K562 (cell line): ENCODE data around the gene DDR2. TPM values are rescaled to one million over a fixed set of nuclear protein-coding genes. Genes with fewer than 3 reads are reported as not detected.
A peak's percentile ranks its signal among the peaks of the same experiment; 100 is the strongest.

Source experiments
- ATAC-seq: fragments of 200-7000 bp; cut with Tn5 transposase; 3 replicates; pipeline ENCODE4 v1.9.1; 2020; ENCODE audit warnings: moderate library complexity
- BruUV-seq: library from RNA; stranded (reverse); fragments of 400-500 nt; replicated peaks from 2 replicates; lab custom pipeline; 2021; lab: Mats Ljungman, UMichigan
- CTCF ChIA-PET: fragments of 300-600 bp; formaldehyde crosslinking; extraction: SDS; loops from one replicate; lab custom pipeline; 2021; ENCODE audit warnings: low intra/inter-chr PET ratio; lab: Yijun Ruan, JAX
- POLR2A ChIA-PET: fragments of 300-600, 350-650 bp; sonication (Branson Sonifier 250); formaldehyde crosslinking; extraction: SDS; loops from one replicate; lab custom pipeline; 2021; ENCODE audit warnings: antibody characterized with exemption, inconsistent platforms; lab: Yijun Ruan, JAX
- DNase-seq, 4 experiments: peaks; one replicate each; pipeline versions ENCODE4 v3.0.0 to v3.0.0-alpha.2; 2011 to 2018; ENCODE audit warnings: low spot score in 3 of 4, mixed read lengths in 3 of 4; ENCODE audit errors: extremely low read depth in 1 of 4
- FAIRE-seq: peaks from 2 replicates; lab custom pipeline; 2011; peaks lifted over from hg19 to GRCh38; lab: Jason Lieb, UNC
- H2AFZ ChIP-seq: 2 replicates; pipeline ENCODE4 v1.6.0; 2011; ENCODE audit warnings: low read depth, low read length, control low read depth, inconsistent platforms
- H3K27ac ChIP-seq: fragments of 200-600 bp; 3 replicates; pipeline ENCODE4 v1.8.0; 2011; ENCODE audit warnings: low read depth, mild to moderate bottlenecking, control low read depth, inconsistent platforms, low read length, moderate library complexity, mixed read lengths; ENCODE audit errors: extremely low read depth
- H3K27me3 ChIP-seq, 2 experiments: fragments of 300-600 bp in 1 of 2; 2 replicates in 1 of 2; 3 replicates in 1 of 2; pipeline versions ENCODE4 v1.6.0 to v1.8.0; 2011; ENCODE audit warnings: inconsistent platforms in 2 of 2, low read length in 2 of 2, mild to moderate bottlenecking in 1 of 2, mixed read lengths in 1 of 2, moderate library complexity in 1 of 2; ENCODE audit not compliant: control insufficient read depth in 2 of 2, insufficient read depth in 2 of 2
- H3K36me3 ChIP-seq: fragments of 300-600 bp; 3 replicates; pipeline ENCODE4 v1.8.0; 2011; ENCODE audit warnings: mild to moderate bottlenecking, low read length, inconsistent platforms; ENCODE audit not compliant: control insufficient read depth, insufficient read depth
- H3K4me1 ChIP-seq, 2 experiments: fragments of 200-600 bp in 1 of 2; replicated peaks in 1 of 2; 2 replicates in 1 of 2; 3 replicates in 1 of 2; pipeline versions ENCODE4 v1.5.1 to v1.8.0; 2011; ENCODE audit warnings: inconsistent platforms in 2 of 2, low read length in 2 of 2, mild to moderate bottlenecking in 1 of 2, mixed read lengths in 1 of 2, moderate library complexity in 1 of 2; ENCODE audit not compliant: control insufficient read depth in 2 of 2, insufficient read depth in 2 of 2
- H3K4me2 ChIP-seq: 2 replicates; pipeline ENCODE4 v1.6.1; 2011; ENCODE audit warnings: low read length, control low read depth, inconsistent platforms, mixed read lengths; ENCODE audit not compliant: insufficient read depth
- H3K4me3 ChIP-seq: fragments of 200-600 bp; sonication (generic), shearing (Covaris generic); 2 replicates; pipeline ENCODE4 v1.5.1; 2016; ENCODE audit warnings: control low read depth, inconsistent platforms
- H3K79me2 ChIP-seq: fragments of 200-600 bp; 3 replicates; pipeline ENCODE4 v1.8.0; 2011; ENCODE audit warnings: low read length, inconsistent platforms; ENCODE audit not compliant: control insufficient read depth, insufficient read depth
- H3K9ac ChIP-seq, 2 experiments: 2 replicates each; pipeline versions ENCODE4 v1.6.0 to v1.6.1; 2011; ENCODE audit warnings: low read depth in 2 of 2, low read length in 2 of 2, control low read depth in 1 of 2, inconsistent platforms in 1 of 2, mild to moderate bottlenecking in 1 of 2, mixed read lengths in 1 of 2; ENCODE audit not compliant: insufficient read depth in 1 of 2
- H3K9me1 ChIP-seq: one replicate; pipeline ENCODE4 v1.6.0; 2011; ENCODE audit warnings: inconsistent platforms, mild to moderate bottlenecking, low read length, moderate library complexity; ENCODE audit not compliant: control insufficient read depth, insufficient read depth
- H3K9me3 ChIP-seq: replicated peaks from 2 replicates; pipeline ENCODE4 v1.5.1; 2011; ENCODE audit warnings: low read depth, low read length, inconsistent platforms; ENCODE audit not compliant: control insufficient read depth, insufficient read depth
- H4K20me1 ChIP-seq: replicated peaks from 2 replicates; pipeline ENCODE4 v1.6.1; 2011; ENCODE audit warnings: low read length, inconsistent platforms, mixed read lengths; ENCODE audit not compliant: control insufficient read depth, insufficient read depth
- KDM5B ChIP-seq: fragments of 200-600 bp; sonication (generic); IDR thresholded peaks from 2 replicates; pipeline ENCODE4 v1.6.1; 2012; ENCODE audit warnings: low read depth, mild to moderate bottlenecking, moderate library complexity, low read length, control low read depth, inconsistent platforms; ENCODE audit not compliant: insufficient replicate concordance
- LARP7 ChIP-seq: fragments of 450-650 bp; IDR thresholded peaks from 2 replicates; pipeline ENCODE4 v1.6.1; 2016
- MAX ChIP-seq: sonication (generic); formaldehyde crosslinking; IDR thresholded peaks from 2 replicates; pipeline ENCODE4 v1.9.0; 2022; ENCODE audit warnings: mild to moderate bottlenecking, missing genetic modification reagents
- MXD1 ChIP-seq: fragments of 250-450 bp; sonication (Bioruptor Pico); IDR thresholded peaks from 2 replicates; pipeline ENCODE4 v1.8.0; 2021; ENCODE audit warnings: borderline replicate concordance, mild to moderate bottlenecking, moderate library complexity; ENCODE audit not compliant: poor library complexity, severe bottlenecking
- MYBL2 ChIP-seq, 2 experiments: fragments of 450-650 bp in 1 of 2; sonication (generic) in 1 of 2; formaldehyde crosslinking in 1 of 2; IDR thresholded peaks; 2 replicates each; pipeline versions ENCODE4 v1.6.1 to v1.8.1; 2017 to 2022; ENCODE audit warnings: borderline replicate concordance in 1 of 2, inconsistent platforms in 1 of 2, low read depth in 1 of 2, mild to moderate bottlenecking in 1 of 2, missing genetic modification reagents in 1 of 2, moderate library complexity in 1 of 2
- OTX1 ChIP-seq: fragments of 450-650 bp; formaldehyde crosslinking; IDR thresholded peaks from 2 replicates; pipeline ENCODE4 v1.4.0; 2022; ENCODE audit warnings: mild to moderate bottlenecking
- RAD21 ChIP-seq, 2 experiments: fragments of 250-450 bp in 1 of 2; fragments of 450-650 bp in 1 of 2; sonication (Bioruptor Pico) in 1 of 2; formaldehyde crosslinking in 1 of 2; IDR thresholded peaks in 1 of 2; conservative IDR thresholded peaks in 1 of 2; 2 replicates each; pipeline versions ENCODE4 v1.4.0 to v1.8.0; 2020 to 2022; ENCODE audit warnings: mild to moderate bottlenecking in 2 of 2, moderate library complexity in 1 of 2
- TAF1 ChIP-seq: IDR thresholded peaks from 2 replicates; pipeline ENCODE4 v1.6.1; 2011; ENCODE audit warnings: mild to moderate bottlenecking, low read length, moderate library complexity; ENCODE audit not compliant: insufficient read depth, control insufficient read depth, severe bottlenecking; ENCODE audit errors: extremely low read depth
- ZC3H8 ChIP-seq: fragments of 450-650 bp; IDR thresholded peaks from 2 replicates; pipeline ENCODE4 v1.6.1; 2017
- ZFP30 ChIP-seq: fragments of 250-450 bp; sonication (Bioruptor Pico); IDR thresholded peaks from 2 replicates; pipeline ENCODE4 v1.8.0; 2022; ENCODE audit warnings: moderate library complexity, mild to moderate bottlenecking, inconsistent platforms, borderline replicate concordance
- ZNF655 ChIP-seq: fragments of 250-450 bp; sonication (Bioruptor Pico); IDR thresholded peaks from 2 replicates; pipeline ENCODE4 v1.5.0; 2021
- WGBS: fragments of 100-300 bp; shearing (Covaris generic); methylation state at CpG from one replicate; pipeline ENCODE4 v1.1.6; 2016; ENCODE audit warnings: low coverage, mixed read lengths; ENCODE audit not compliant: insufficient coverage; ENCODE audit errors: missing lambda C conversion rate; 5-methylcytosine and 5-hydroxymethylcytosine counted together
- in situ Hi-C: fragments of 300-500 bp; cut with MboI; formaldehyde crosslinking; loops from 4 replicates; pipeline ENCODE4 v1.15.0; 2018; ENCODE audit warnings: inconsistent platforms, mixed read lengths
- intact Hi-C: fragments of 100-400 bp; cut with micrococcal nuclease; formaldehyde crosslinking; loops from 2 replicates; pipeline ENCODE4 v1.14.2; 2022
- polyA plus RNA-seq, 8 experiments: library from polyadenylated mRNA; depleted of rRNA in 4 of 8; stranded (reverse) in 5 of 8; unstranded in 3 of 8; fragments of >200 nt; fragmentation: Nextera tagmentation in 2 of 8; fragmentation: Illumina TruSeq in 1 of 8; extraction: Ambion mirVana in 2 of 8; extraction: Trizol in 1 of 8; gene quantifications; 2 replicates each; pipeline versions ENCODE4 v1.2.1 to v1.2.3, GENCODE V29; 2011 to 2014; ENCODE audit warnings: inconsistent platforms in 1 of 8, missing spikeins in 1 of 8
- total RNA-seq, 7 experiments: library from RNA; depleted of rRNA in 6 of 7; stranded (reverse); fragments of >200 nt in 6 of 7; fragmentation: Illumina TruSeq in 2 of 7; extraction: Trizol in 2 of 7; gene quantifications; 2 replicates each; pipeline versions ENCODE4 v1.2.1 to v1.2.3, GENCODE V29; 2011 to 2021; ENCODE audit warnings: low replicate concordance in 1 of 7

Gene DDR2
- total and polyA plus RNA-seq, 9 of the 15 experiments (the other 6 are each of a cell fraction or from before 2014, with no cell fraction given): 0.36 to 2.0 (median 1.1) TPM

- Histone ChIP-seq H3K4me1 (no peaks in the 10 kb centered on the region), H3K27me3 (0 out of 5 replicates have a peak, but pooled peaks cover 0 to 5% of the 10 kb centered on the region in 2 experiments), H3K79me2 (no peaks in the 10 kb centered on the region), H3K36me3 (no peaks in the 10 kb centered on the region), H3K4me3 (no peak overlapping the region), H2AFZ (no peak overlapping the region), H3K9ac (no peak overlapping the region), H3K9me3 (no peaks in the 10 kb centered on the region), H3K27ac (no peak overlapping the region), H3K9me1 (no peaks in the 10 kb centered on the region), H3K4me2 (no peak overlapping the region), H4K20me1 (no peaks in the 10 kb centered on the region)
- no peak for DNase-seq
- in situ Hi-C loops (no loop called here), intact Hi-C loops (no loop called here)
- WGBS: 92% methylated on average over 1 of the region's 1 CpG
- POLR2A ChIA-PET: no interaction called here
- BruUV-seq: no TSS peak
- no peak for FAIRE-seq
- TF ChIP-seq RAD21 (CRISPR knock-in tag; conservative IDR thresholded peaks at IDR 0.05 in 1 of 2, IDR thresholded peaks at IDR 0.05 in 1 of 2) (peak in 1 of 2 experiments; percentile 46; a peak in 2 of 4 replicates), ZC3H8 (no peak)
- CTCF ChIA-PET: no interaction called here
- peak; percentile 47 for ATAC-seq
Observed at GRCh38 chr1:162753001-162753658, 120.9 kb downstream of the DDR2 start.

- H3K4me3 ChIP-seq: no peak overlapping the region
- ChIA-PET POLR2A (no interaction called here), CTCF (no interaction called here)
- DNase-seq (no peak), ATAC-seq (no peak), FAIRE-seq (no peak)
- no peaks in the 10 kb centered on the region for H3K9me3 ChIP-seq
- in situ Hi-C loops: no loop called here
- H3K9me1 ChIP-seq: no peaks in the 10 kb centered on the region
- intact Hi-C loops: no loop called here
- H3K4me1 ChIP-seq: no peaks in the 10 kb centered on the region
- 0% methylated on average over 1 of the region's 1 CpG for WGBS
- H3K79me2 ChIP-seq: no peaks in the 10 kb centered on the region
- 0 out of 5 replicates have a peak, but pooled peaks cover 0 to 5% of the 10 kb centered on the region in 2 experiments for H3K27me3 ChIP-seq
- H3K9ac ChIP-seq: no peak overlapping the region
- no peaks in the 10 kb centered on the region for H4K20me1 ChIP-seq
- no peak overlapping the region for H3K27ac ChIP-seq
- H3K36me3 ChIP-seq: no peaks in the 10 kb centered on the region
- BruUV-seq: no TSS peak
- H2AFZ ChIP-seq: no peak overlapping the region
- no peak overlapping the region for H3K4me2 ChIP-seq
- no peak for TF ChIP-seq MAX (CRISPR knock-in tag)
- no peak for TF ChIP-seq MYBL2 (IDR thresholded peaks at IDR 0.05; ENCODE audit: low read depth)
- TF ChIP-seq MYBL2 (CRISPR knock-in tag; IDR thresholded peaks at IDR 0.05; ENCODE audit: borderline replicate concordance): no peak
- TF ChIP-seq ZNF655 (CRISPR knock-in tag): no peak
- no peak for TF ChIP-seq TAF1
- no peak for TF ChIP-seq OTX1 (CRISPR knock-in tag)
- no peak for TF ChIP-seq MXD1 (CRISPR knock-in tag)
- TF ChIP-seq KDM5B: no peak
- TF ChIP-seq ZFP30 (CRISPR knock-in tag): no peak
- TF ChIP-seq LARP7: no peak
Observed at GRCh38 chr1:162753998-162754585, 121.8 kb downstream of the DDR2 start.
